ENCODE results near the gene SLC2A5. TPM values are rescaled to one million over a fixed set of nuclear protein-coding genes. Genes with fewer than 3 reads are reported as not detected.
A peak's percentile ranks its signal among the peaks of the same experiment; 100 is the strongest.
"Not testable (repeated sequence)": the region's sequence is repeated elsewhere in the genome, so short reads cannot be mapped to it uniquely, and the experiment has no call there.

Gene SLC2A5
- polyA plus RNA-seq, 1 donor from 2014 or later = 10.0 TPM

DNA sequence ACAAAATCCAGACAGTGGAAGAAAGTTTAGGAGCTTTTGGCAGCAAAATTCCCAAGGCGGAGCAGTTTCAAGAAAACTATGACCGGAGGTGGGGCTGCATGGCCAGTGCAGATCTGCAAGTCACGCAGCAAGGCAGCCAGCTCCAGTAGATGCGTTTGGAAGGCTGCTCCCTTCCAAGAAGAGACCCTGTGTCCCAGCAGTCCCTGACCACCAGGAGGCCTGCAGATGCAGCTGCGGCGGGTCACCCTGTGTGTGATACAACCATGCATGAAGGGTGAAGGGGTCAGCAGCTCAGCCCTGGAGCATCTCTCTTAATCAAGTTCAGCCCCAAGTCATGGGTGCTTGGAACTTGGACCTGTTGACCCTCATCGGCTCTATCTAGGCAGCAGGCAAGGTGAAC, 30.1 kb upstream of the SLC2A5 start:
- peaks cover 1% of the 10 kb centered on the region for H3K27me3 Mint-ChIP-seq
- H3K4me3 Mint-ChIP-seq = no peak overlapping the region
- peaks cover 0 to 1% (median 0%) of the 10 kb centered on the region in 3 donors for H3K9me3 Mint-ChIP-seq
- H3K27ac Mint-ChIP-seq = peak overlapping the region in 1 of 3 donors; percentile 42
- H3K4me1 Mint-ChIP-seq = no peaks in the 10 kb centered on the region
- H3K36me3 Mint-ChIP-seq = peaks cover 2% of the 10 kb centered on the region

DNA sequence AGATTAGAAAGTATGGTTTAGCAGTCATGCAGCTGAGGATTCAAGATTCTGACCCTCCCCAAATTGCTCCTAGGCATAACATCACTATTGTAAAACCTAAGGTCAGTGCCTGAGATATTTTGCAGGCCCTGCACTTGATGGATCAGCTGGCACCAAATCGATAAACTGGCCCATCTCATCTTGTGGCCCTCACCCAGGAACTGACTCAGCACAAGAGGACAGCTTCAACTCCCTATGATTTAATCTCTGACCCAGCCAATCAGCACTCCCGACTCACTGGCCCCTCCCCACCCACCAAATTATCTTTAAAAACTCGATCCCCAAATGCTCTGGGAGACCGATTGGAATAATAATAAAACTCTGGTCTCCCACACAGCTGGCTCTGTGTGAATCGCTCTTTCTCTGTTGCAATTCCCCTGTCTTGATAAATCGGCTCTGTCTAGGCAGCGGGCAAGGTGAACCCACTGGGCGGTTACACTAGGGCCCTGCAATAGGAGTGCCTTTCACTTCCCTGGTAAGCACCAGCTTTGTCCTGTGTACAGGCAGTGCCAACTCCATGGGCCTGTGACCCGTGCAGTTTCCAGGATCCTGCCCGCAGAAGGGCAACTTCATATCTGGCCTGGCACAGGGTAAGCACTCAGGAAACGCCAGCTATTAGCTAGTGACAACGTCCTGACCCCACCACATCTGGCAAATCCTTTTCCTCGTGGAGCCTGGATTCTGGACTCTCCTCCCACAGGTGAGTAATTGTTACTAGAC, 28.7 kb upstream of the SLC2A5 start:
- peaks cover 2% of the 10 kb centered on the region for H3K36me3 Mint-ChIP-seq
- no peaks in the 10 kb centered on the region for H3K4me1 Mint-ChIP-seq
- H3K27me3 Mint-ChIP-seq = peaks cover 1% of the 10 kb centered on the region
- H3K9me3 Mint-ChIP-seq = peaks cover 0 to 1% (median 0%) of the 10 kb centered on the region in 3 donors
- H3K27ac Mint-ChIP-seq = no peak overlapping the region
- peak overlapping the region in 1 of 4 donors; percentile 35 for H3K4me3 Mint-ChIP-seq

DNA sequence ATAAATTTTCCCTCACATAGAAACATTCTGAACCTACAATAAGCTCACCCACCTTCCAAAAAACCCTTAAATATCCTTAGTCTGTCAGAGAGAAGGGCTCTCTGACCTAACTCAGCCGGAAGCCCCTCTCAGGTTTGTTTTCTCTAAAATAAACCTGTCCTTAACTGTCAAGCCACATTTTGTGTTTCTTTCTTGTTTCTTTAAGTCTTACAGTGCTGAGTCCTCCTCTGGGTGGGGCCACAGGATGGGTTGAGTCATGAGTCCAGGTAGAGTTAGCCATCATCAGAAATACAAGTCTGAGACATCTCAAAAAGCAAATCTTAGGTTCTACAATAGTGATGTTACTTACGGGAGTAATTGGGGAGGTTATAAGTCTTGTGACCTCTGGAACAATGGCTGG, 26.4 kb upstream of the SLC2A5 start:
- Mint-ChIP-seq H3K9me3 (peaks cover 0 to 1% (median 0%) of the 10 kb centered on the region in 3 donors), H3K4me3 (no peak overlapping the region), H3K36me3 (no peaks in the 10 kb centered on the region), H3K4me1 (no peaks in the 10 kb centered on the region), H3K27ac (no peak overlapping the region), H3K27me3 (peaks cover 1% of the 10 kb centered on the region)

DNA sequence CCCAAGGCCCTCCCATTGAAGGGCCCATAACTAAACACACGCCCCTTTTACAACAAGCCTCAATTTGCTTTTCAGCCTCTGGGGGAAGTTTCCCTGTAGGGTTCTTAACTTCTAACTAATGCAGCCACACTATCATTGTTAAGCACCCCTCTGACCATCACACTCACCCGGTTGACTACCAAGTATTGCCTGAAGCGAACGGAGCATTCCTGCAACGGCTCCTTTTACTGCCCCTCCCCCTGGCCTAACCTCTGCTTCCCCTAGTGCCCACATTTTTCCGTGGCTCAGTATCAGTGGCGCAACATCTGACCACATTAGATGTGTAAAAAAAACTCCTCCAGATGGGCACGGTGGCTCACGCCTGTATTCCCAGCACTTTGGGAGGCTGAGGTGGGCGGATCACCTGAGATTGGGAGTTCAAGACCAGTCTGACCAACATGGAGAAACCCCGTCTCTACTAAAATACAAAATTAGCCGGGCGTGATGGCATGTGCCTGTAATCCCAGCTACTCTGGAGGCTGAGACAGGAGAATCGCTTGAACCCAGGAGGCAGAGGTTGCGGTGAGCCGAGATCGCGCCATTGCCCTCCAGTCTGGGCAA, 24.7 kb upstream of the SLC2A5 start:
- H3K36me3 Mint-ChIP-seq, H3K27me3 Mint-ChIP-seq, H3K9me3 Mint-ChIP-seq, H3K27ac Mint-ChIP-seq, H3K4me1 Mint-ChIP-seq, H3K4me3 Mint-ChIP-seq: not testable (repeated sequence)

DNA sequence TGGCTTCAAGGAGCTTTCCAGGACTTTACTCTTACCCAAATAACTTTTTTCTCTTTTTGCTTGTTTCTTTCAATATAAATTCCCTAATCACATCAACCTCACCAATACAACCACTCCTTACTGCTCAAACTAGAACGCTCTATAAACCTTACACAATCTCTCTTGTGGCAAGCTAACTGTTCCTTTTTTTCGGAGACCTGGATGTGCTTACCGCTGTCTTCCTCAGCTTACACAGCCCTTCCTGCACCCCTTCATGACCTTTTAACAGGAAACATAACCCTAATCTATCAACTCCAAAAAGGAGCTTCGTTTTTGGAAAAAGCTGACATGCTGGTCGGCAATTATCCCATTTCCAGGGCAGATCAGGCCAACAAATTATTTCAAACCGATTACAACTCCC, 24.1 kb upstream of the SLC2A5 start:
- no peak overlapping the region for H3K4me3 Mint-ChIP-seq
- peaks cover 0 to 1% (median 0%) of the 10 kb centered on the region in 3 donors for H3K9me3 Mint-ChIP-seq
- H3K4me1 Mint-ChIP-seq = no peaks in the 10 kb centered on the region
- H3K27ac Mint-ChIP-seq = no peak overlapping the region
- peaks cover 5% of the 10 kb centered on the region for H3K27me3 Mint-ChIP-seq
- H3K36me3 Mint-ChIP-seq = no peaks in the 10 kb centered on the region

DNA sequence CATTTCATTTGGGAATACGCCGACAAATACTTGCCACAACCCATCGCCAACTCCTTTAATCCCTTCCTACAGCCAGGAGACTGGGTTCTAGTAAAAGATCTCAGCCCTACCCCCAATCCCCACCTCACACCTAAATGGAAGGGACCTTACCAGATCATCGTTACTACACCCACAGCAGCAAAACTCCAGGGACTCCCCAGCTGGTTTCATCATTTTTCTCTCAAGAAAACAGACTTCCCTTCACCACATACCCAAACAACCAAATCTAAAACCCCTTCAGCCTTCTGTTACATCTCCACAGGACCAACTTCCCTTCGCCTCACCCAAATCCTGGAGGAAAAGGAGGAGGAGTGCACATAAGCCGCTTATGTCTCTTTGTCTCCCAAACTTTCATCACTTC, 23.7 kb upstream of the SLC2A5 start:
- Mint-ChIP-seq H3K27ac (no peak overlapping the region), H3K36me3 (no peaks in the 10 kb centered on the region), H3K4me3 (no peak overlapping the region), H3K4me1 (no peaks in the 10 kb centered on the region), H3K9me3 (peaks cover 0 to 1% (median 0%) of the 10 kb centered on the region in 3 donors), H3K27me3 (peaks cover 5% of the 10 kb centered on the region)

DNA sequence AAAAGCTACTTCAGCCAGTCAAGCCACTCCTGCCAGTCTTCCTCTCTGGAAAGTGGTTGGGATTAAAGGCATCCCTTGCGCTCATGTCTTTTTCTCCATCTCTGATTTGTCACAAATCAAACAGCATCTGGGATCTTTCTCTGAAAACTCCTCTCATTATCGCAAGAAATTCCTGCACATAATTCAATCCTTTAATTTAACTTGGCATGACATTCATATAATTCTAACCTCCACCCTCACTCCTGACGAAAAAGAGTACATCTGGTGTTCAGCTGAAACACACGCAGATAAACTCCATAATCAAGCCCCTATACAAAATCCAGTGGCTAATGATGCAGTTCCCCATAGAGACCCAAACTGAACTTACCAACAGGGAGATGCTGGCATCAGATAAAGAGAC, 19.4 kb upstream of the SLC2A5 start:
- no peak overlapping the region for H3K27ac Mint-ChIP-seq
- peaks cover 3% of the 10 kb centered on the region for H3K27me3 Mint-ChIP-seq
- no peaks in the 10 kb centered on the region for H3K9me3 Mint-ChIP-seq
- no peaks in the 10 kb centered on the region for H3K36me3 Mint-ChIP-seq
- H3K4me1 Mint-ChIP-seq = peaks cover 2 to 7% (median 4%) of the 10 kb centered on the region in 3 donors
- no peak overlapping the region for H3K4me3 Mint-ChIP-seq

DNA sequence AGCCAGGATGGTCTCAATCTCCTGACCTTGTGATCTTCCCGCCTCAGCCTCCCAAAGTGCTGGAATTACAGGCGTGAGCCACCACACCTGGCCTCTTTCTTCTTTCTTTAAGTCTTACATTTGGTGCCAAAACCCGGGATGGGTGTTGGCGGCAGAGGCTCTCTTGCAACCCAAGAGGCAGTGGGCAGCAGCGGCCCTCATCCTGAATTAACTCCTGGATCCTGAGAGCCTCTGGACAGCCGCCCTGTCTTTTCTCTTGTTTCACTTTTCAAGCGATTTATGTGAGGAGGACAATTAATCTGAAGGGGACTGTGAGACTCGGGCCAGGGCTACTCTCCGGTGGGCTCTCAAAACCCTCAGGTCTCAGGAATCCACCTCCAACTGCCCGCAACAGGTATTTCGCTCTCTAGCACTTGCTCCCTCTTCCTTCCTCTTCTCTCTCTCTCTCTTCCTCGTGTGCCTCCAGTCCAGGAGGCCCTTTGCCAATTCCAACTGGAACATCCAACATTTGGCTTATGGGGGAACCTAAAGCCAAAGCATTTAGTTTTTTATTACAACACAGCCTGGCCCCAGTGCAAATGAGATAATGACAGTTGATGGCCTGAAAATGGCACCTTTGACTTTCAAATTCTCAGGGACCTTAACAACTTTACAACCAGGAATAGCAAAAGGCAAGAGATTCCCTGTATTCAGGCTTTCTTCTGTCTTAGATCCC, 18.1 kb upstream of the SLC2A5 start:
- H3K9me3 Mint-ChIP-seq = no peaks in the 10 kb centered on the region
- peaks cover 5% of the 10 kb centered on the region for H3K27me3 Mint-ChIP-seq
- no peaks in the 10 kb centered on the region for H3K36me3 Mint-ChIP-seq
- peaks cover 4 to 7% (median 6%) of the 10 kb centered on the region in 3 donors for H3K4me1 Mint-ChIP-seq
- H3K27ac Mint-ChIP-seq = no peak overlapping the region
- H3K4me3 Mint-ChIP-seq = no peak overlapping the region

DNA sequence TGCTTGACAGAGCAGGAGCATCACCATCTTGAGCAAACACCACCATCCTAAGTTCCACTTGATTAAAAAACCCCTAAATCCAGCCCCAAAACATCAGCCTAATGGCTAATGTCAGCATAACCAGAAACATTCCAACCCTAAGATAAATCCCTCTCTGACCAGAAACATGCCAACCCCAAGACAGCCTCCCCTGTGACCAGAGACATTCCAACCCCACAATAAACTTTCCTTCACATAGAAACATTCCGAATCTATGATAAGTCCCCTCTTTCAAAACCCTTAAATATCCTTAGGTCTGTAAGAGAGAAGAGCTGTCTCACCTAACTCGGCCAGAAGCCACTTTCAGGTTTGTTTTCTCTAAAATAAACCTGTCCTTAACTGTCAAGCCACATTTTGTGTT, 17.4 kb upstream of the SLC2A5 start:
- Mint-ChIP-seq H3K9me3 (no peaks in the 10 kb centered on the region), H3K4me3 (no peak overlapping the region), H3K36me3 (no peaks in the 10 kb centered on the region), H3K27me3 (peaks cover 5% of the 10 kb centered on the region), H3K27ac (no peak overlapping the region), H3K4me1 (peaks cover 4 to 11% (median 10%) of the 10 kb centered on the region in 3 donors)

DNA sequence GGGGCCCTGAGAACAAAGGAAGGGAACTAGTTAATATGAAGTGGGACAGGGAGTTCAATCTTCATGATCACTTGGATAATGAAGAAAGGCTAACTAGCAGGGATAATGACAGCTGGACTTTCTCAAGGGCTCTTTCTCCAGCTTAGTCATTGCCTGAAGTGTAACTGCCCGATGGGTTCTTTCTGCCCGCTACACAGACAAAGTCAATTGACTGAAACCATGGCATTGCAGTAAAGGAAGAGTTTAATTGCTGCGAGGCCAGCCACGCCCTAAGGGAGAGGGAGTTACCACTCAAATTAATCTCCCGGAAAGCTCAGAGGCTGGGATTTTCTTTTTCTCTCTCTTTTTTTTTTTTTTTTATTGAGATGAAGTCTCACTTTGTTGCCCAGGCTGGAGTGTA, 16.6 kb upstream of the SLC2A5 start:
- H3K9me3 Mint-ChIP-seq = no peaks in the 10 kb centered on the region
- H3K4me3 Mint-ChIP-seq = no peak overlapping the region
- H3K27ac Mint-ChIP-seq = no peak overlapping the region
- H3K27me3 Mint-ChIP-seq = peaks cover 8% of the 10 kb centered on the region
- H3K36me3 Mint-ChIP-seq = peaks cover 2% of the 10 kb centered on the region
- peaks cover 9 to 16% (median 10%) of the 10 kb centered on the region in 3 donors for H3K4me1 Mint-ChIP-seq

DNA sequence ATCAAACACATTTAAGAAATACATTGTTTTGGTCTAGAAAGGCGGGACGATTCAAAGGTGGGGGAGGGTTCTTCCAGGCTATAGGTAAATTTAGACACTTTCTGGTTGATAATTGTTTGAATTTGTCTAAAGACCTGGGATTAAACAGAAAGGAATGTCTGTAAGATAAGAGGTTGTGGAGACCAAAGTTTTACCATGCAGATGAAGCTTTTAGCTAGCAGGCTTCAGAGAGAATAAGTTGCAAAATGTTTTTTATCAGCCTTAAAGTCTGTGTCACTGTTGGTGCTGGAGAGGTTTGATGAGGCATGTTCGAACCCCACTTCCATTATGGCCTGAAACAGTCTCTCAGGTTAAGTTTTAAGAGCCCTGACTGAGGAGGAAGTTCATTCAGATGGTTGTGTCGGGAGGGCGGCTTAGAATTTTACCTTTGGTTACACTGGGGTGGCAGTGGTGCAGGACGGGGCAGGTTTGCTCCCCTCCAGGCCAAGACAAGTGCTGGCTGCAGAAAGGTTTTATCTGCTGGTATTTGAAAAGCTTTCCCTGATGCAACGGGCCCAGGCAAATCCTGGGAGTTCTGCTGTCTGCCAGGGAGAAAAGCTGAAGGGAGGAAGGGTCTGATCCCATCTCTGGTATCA, 16.0 kb upstream of the SLC2A5 start:
- Mint-ChIP-seq H3K9me3 (no peaks in the 10 kb centered on the region), H3K36me3 (peaks cover 2% of the 10 kb centered on the region), H3K27ac (peak overlapping the region in 1 of 3 donors; percentile 30), H3K4me1 (peaks cover 11 to 18% (median 14%) of the 10 kb centered on the region in 3 donors), H3K27me3 (peaks cover 9% of the 10 kb centered on the region), H3K4me3 (no peak overlapping the region)

DNA sequence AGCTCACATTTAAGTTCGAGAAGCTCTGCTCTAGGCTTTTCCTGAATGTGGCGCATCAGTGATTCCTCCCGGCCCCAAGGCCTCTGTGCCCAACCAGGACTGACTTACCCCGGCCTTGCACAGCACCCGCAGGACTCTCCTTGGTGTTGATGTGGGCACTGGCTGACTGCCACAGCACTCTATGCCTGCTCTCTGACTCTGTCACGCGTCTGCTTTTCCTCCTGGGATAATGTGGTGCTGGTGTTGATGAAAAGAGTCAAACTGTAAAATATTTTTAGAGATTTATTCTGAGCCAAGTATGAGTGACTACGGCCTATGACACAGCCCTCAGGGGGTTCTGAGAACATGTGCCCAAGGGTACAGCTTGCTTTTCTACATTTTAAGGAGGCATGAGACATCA, 15.5 kb upstream of the SLC2A5 start:
- Mint-ChIP-seq H3K27ac (peak overlapping the region in 1 of 3 donors; percentile 30), H3K36me3 (peaks cover 2% of the 10 kb centered on the region), H3K27me3 (peaks cover 12% of the 10 kb centered on the region), H3K4me1 (peaks cover 14 to 23% (median 19%) of the 10 kb centered on the region in 3 donors), H3K4me3 (no peak overlapping the region), H3K9me3 (peaks cover 0 to 2% (median 0%) of the 10 kb centered on the region in 3 donors)

DNA sequence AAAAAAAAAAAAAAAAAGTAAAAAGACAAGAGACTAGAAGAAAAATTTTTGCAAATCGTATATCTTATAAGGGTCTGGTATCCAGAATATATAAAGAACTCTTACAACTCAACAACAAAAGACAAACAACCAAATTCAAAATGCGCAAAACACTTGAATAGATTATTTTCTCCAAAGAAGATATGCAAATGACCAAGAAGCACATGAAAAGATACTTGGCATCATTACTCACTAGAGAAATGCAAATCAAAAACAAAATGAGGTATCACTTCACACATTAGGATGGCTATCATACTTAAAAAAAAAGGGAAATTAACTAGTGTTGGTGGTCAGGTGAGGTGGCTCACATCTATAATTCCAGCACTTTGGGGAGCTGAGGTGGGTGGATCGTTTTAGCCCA, 12.0 kb upstream of the SLC2A5 start:
- Mint-ChIP-seq H3K36me3 (peaks cover 2% of the 10 kb centered on the region), H3K4me1 (peaks cover 31 to 42% (median 40%) of the 10 kb centered on the region in 3 donors), H3K9me3 (peaks cover 0 to 3% (median 2%) of the 10 kb centered on the region in 3 donors), H3K4me3 (peak overlapping the region in 1 of 4 donors; percentile 58), H3K27ac (peak overlapping the region in 2 of 3 donors; percentile 30 to 66), H3K27me3 (peaks cover 25% of the 10 kb centered on the region)

DNA sequence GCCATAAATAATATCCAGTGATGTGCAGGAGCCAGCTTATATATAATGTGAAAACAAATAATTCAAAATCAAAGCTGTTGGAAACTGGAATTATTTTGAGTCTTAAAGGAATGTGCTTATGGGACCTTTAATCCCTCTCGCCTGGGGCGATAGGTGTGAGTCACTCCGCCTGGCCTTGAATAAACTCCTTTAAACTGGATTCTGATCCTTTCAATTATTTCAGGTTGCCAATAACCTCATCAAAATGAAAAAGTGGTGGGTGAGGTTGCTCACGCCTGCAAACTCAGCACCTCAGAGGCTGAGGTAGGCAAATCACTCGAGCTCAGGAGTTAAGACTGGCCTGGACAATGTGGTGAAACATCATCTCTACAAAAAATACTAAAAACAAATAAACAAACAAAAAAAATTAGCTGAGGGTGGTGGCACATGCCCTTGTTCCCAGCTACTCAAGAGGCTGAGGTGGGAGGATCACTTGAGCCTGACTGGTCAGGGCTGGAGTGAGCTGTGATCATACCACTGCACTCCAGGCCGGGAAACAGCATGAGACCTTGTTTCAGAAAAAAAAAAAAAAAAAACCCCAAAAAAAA, 11.4 kb upstream of the SLC2A5 start:
- Mint-ChIP-seq H3K4me3 (peak overlapping the region in 2 of 4 donors; percentile 3 to 25), H3K27me3 (peaks cover 25% of the 10 kb centered on the region), H3K27ac (peak overlapping the region; percentile 17 to 73 (median 30)), H3K9me3 (peaks cover 0 to 3% (median 2%) of the 10 kb centered on the region in 3 donors), H3K4me1 (peaks cover 37 to 48% (median 46%) of the 10 kb centered on the region in 3 donors), H3K36me3 (peaks cover 4% of the 10 kb centered on the region)

Data from IgD-negative memory B cell (primary cell).